HG03565 (cell line): ENCODE data around the gene GOLGA6B.
"Not testable (repeated sequence)": the region's sequence is repeated elsewhere in the genome, so short reads cannot be mapped to it uniquely, and the experiment has no call there.

ENCODE experiments used
- ATAC-seq: cut with Tn5 transposase; IDR thresholded peaks from one replicate; pipeline ENCODE4 v1.9.1; 2021; ENCODE audit warnings: mild to moderate bottlenecking, moderate library complexity; ENCODE audit not compliant: unreplicated experiment

The GOLGA6B gene

GRCh38 chr15:72654397-72654796 lies at the start of gene GOLGA6B:
Gene GOLGA6B (plus strand): TSS chr15:72654697. CDS start chr15:72654738, 41 bp downstream.
- ATAC-seq, result not testable (repeated sequence)

- ATAC-seq, result no peak
These were observed 49.7 kb upstream of the GOLGA6B start for GRCh38 chr15:72604794-72605193.

- not testable (repeated sequence) for ATAC-seq
These were observed 46.4 kb upstream of the GOLGA6B start for GRCh38 chr15:72608084-72608483.

- no peak for ATAC-seq
These were observed 44.6 kb upstream of the GOLGA6B start for GRCh38 chr15:72609862-72610261.

- not testable (repeated sequence) for ATAC-seq
These were observed 42.2 kb upstream of the GOLGA6B start for GRCh38 chr15:72612324-72612723.

GRCh38 chr15:72614810-72615532 lies 39.5 kb upstream of the GOLGA6B start:
- no peak for ATAC-seq

- ATAC-seq, result not testable (repeated sequence)
These were observed 38.8 kb upstream of the GOLGA6B start for GRCh38 chr15:72615533-72616233.

GRCh38 chr15:72616491-72617210 lies 37.8 kb upstream of the GOLGA6B start:
- ATAC-seq, result no peak

GRCh38 chr15:72623854-72624253 lies 30.6 kb upstream of the GOLGA6B start:
- not testable (repeated sequence) for ATAC-seq

GRCh38 chr15:72626153-72626552 lies 28.3 kb upstream of the GOLGA6B start:
- not testable (repeated sequence) for ATAC-seq

- ATAC-seq, result not testable (repeated sequence)
These were observed 26.0 kb upstream of the GOLGA6B start for GRCh38 chr15:72628249-72629067.

GRCh38 chr15:72629068-72629570 lies 25.4 kb upstream of the GOLGA6B start:
- not testable (repeated sequence) for ATAC-seq

- ATAC-seq, result peak; percentile 64
These were observed 17.8 kb upstream of the GOLGA6B start for GRCh38 chr15:72636519-72637282.

- ATAC-seq, result not testable (repeated sequence)
These were observed 14.6 kb upstream of the GOLGA6B start for GRCh38 chr15:72639759-72640483.

GRCh38 chr15:72642271-72642670 lies 12.2 kb upstream of the GOLGA6B start:
- ATAC-seq, result not testable (repeated sequence)

GRCh38 chr15:72648631-72649253 lies 5.8 kb upstream of the GOLGA6B start:
- not testable (repeated sequence) for ATAC-seq

GRCh38 chr15:72656014-72656413 lies 1.5 kb downstream of the GOLGA6B start:
- not testable (repeated sequence) for ATAC-seq

GRCh38 chr15:72661081-72661480 lies 6.6 kb downstream of the GOLGA6B start:
- ATAC-seq, result not testable (repeated sequence)
